Panc1 (cell line): ENCODE results near the gene RYR3. TPM values are rescaled to one million over a fixed set of nuclear protein-coding genes. Genes with fewer than 3 reads are reported as not detected.

ENCODE experiments used
- ATAC-seq: fragments of 200-7000 bp; cut with Tn5 transposase; 2 replicates; pipeline ENCODE4 v1.9.1; 2020; ENCODE audit warnings: mild to moderate bottlenecking, moderate library complexity
- BruUV-seq: library from RNA; stranded (reverse); fragments of 400-500 nt; replicated peaks from 2 replicates; lab custom pipeline; 2021; lab: Mats Ljungman, UMichigan
- CTCF ChIA-PET: fragments of 300-600 bp; sonication (Branson Sonifier 250); formaldehyde crosslinking; loops from one replicate; lab custom pipeline; 2022; ENCODE audit warnings: antibody characterized with exemption; lab: Charles Lee
- POLR2A ChIA-PET: fragments of 300-600 bp; sonication (Branson Sonifier 250); formaldehyde crosslinking; loops from one replicate; lab custom pipeline; 2022; ENCODE audit warnings: antibody characterized with exemption; lab: Charles Lee
- DNase-seq: peaks from one replicate; pipeline ENCODE4 v3.0.0-alpha.2; 2010; ENCODE audit warnings: low read depth, low spot score
- H3K27ac ChIP-seq: 2 replicates; pipeline ENCODE4 v1.5.1; 2011; ENCODE audit warnings: mild to moderate bottlenecking, low read length, inconsistent platforms
- H3K27me3 ChIP-seq: fragments of 200-500 bp; sonication (Bioruptor generic); 2 replicates; pipeline ENCODE4 v1.6.0; 2014; ENCODE audit warnings: low read length, inconsistent platforms; ENCODE audit not compliant: control insufficient read depth, insufficient read depth
- H3K36me3 ChIP-seq: fragments of 200-500 bp; sonication (Bioruptor generic); 2 replicates; pipeline ENCODE4 v1.5.1; 2014; ENCODE audit warnings: inconsistent platforms, mild to moderate bottlenecking, low read length, moderate library complexity; ENCODE audit not compliant: control insufficient read depth, insufficient read depth
- H3K4me1 ChIP-seq: 2 replicates; pipeline ENCODE4 v1.5.1; 2011; ENCODE audit warnings: inconsistent platforms, mild to moderate bottlenecking, low read length, moderate library complexity; ENCODE audit not compliant: control insufficient read depth, insufficient read depth
- H3K4me3 ChIP-seq, 2 experiments: 2 replicates each; pipeline ENCODE4 v1.5.1; 2011 to 2012; ENCODE audit warnings: low read depth in 2 of 2, low read length in 2 of 2, mild to moderate bottlenecking in 2 of 2, inconsistent platforms in 1 of 2, moderate library complexity in 1 of 2
- H3K9me3 ChIP-seq: fragments of 200-500 bp; sonication (Bioruptor generic); 2 replicates; pipeline ENCODE4 v1.5.1; 2014; ENCODE audit warnings: low read depth, mild to moderate bottlenecking, inconsistent platforms, low read length, moderate library complexity; ENCODE audit not compliant: control insufficient read depth, insufficient read depth
- POLR2AphosphoS5 ChIP-seq: IDR thresholded peaks from 2 replicates; pipeline ENCODE4 v1.6.1; 2012; ENCODE audit warnings: mild to moderate bottlenecking, low read depth, low read length, moderate library complexity
- REST ChIP-seq, 2 experiments: IDR thresholded peaks; 2 replicates each; pipeline ENCODE4 v1.6.1; 2011 to 2012; ENCODE audit warnings: low read depth in 2 of 2, control low read depth in 1 of 2, low read length in 1 of 2, mild to moderate bottlenecking in 1 of 2, moderate library complexity in 1 of 2; ENCODE audit not compliant: insufficient read depth in 1 of 2
- SIN3A ChIP-seq: IDR thresholded peaks from 2 replicates; pipeline ENCODE4 v1.6.1; 2012; ENCODE audit warnings: low read depth, mild to moderate bottlenecking, low read length, moderate library complexity, borderline replicate concordance; ENCODE audit not compliant: insufficient read depth
- TCF7L2 ChIP-seq: IDR thresholded peaks from 2 replicates; pipeline ENCODE4 v1.6.1; 2011; ENCODE audit warnings: mild to moderate bottlenecking, low read depth, low read length, inconsistent platforms
- in situ Hi-C: cut with HindIII; loops from 2 replicates; pipeline ENCODE4 v1.10.0; 2016; ENCODE audit warnings: low sequenced_read_pairs, low pct_unique_long_range_greater_than_20kb
- intact Hi-C: fragments of 100-400 bp; cut with micrococcal nuclease; formaldehyde crosslinking; loops from one replicate; pipeline ENCODE4 v1.10.0; 2022; ENCODE audit not compliant: unreplicated experiment
- total RNA-seq: library from RNA; stranded (reverse); gene quantifications from one replicate; pipeline ENCODE4 v1.2.1, GENCODE V29; 2021; ENCODE audit not compliant: unreplicated experiment

The RYR3 gene
- total RNA-seq, 1 experiment from 2014 or later: not detected

DNA sequence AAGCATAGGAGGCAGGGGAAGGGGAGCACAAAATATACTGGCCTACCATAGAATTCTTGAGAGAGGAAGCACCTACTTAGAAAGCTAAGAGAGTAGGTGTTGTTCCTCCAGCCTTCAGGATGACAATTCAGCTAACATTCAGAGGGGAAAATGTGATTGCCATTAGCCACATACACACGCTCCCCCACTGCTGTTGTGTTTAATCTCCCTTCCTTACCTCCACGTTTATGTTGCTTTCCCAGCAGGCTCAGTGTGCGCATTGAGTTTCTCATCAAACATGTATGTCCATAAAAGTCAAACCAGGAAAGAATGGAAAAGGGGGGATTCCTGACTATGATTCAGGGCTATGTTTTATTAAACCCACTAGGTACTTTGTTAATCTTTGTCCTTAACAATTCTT, 512.4 kb downstream of the RYR3 start:
- intact Hi-C loops: no loop called here
- POLR2A ChIA-PET: interaction anchor here (0.5 kb wide), 1 partner anchor 25 kb away, joined by 10 read pairs; no protein-coding TSS in a partner anchor
- Histone ChIP-seq H3K27ac (no peak overlapping the region), H3K4me3 (no peak overlapping the region), H3K27me3 (peaks cover 2% of the 10 kb centered on the region; the same call in 1 of the 2 replicates), H3K9me3 (no peaks in the 10 kb centered on the region), H3K36me3 (no peaks in the 10 kb centered on the region), H3K4me1 (no peaks in the 10 kb centered on the region)
- CTCF ChIA-PET: no interaction called here
- in situ Hi-C loops: no loop called here
- no TSS peak for BruUV-seq
- no peak for TF ChIP-seq TCF7L2
- DNase-seq (no peak), ATAC-seq (no peak)

DNA sequence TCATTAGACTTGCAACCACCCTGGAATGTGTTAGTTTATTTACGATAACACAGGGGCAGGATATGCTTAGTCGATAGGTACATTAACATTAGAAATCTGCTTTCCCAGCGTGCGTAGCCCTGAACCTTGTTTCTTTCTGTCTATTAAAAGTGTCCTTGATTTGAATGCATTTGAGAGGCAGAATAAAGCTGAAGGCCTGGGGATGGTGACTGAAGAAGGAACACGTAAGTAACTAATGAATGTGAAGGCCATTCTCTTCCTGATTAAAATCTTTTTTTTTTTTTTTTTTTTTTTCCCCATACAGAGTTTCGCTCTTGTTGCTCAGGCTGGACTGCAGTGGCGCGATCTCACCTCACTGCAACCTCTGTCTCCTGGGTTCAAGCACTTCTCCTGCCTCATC, 514.7 kb downstream of the RYR3 start:
- no peak overlapping the region for H3K27ac ChIP-seq
- H3K4me3 ChIP-seq: no peak overlapping the region
- ChIA-PET CTCF (no interaction called here), POLR2A (no interaction called here)
- no peaks in the 10 kb centered on the region for H3K36me3 ChIP-seq
- H3K4me1 ChIP-seq: no peaks in the 10 kb centered on the region
- peaks cover 2% of the 10 kb centered on the region; the same call in 1 of the 2 replicates for H3K27me3 ChIP-seq
- in situ Hi-C loops: no loop called here
- no peak for ATAC-seq
- no peak for DNase-seq
- H3K9me3 ChIP-seq: no peaks in the 10 kb centered on the region
- intact Hi-C loops: no loop called here
- no TSS peak for BruUV-seq
- TF ChIP-seq TCF7L2 (no peak), REST (IDR thresholded peaks at IDR 0.05; ENCODE audit: insufficient read depth in 1 of 2, low read depth in 2 of 2, low read length in 1 of 2) (no peak), SIN3A (no peak)

- TF ChIP-seq SIN3A (no peak), REST (IDR thresholded peaks at IDR 0.05; ENCODE audit: insufficient read depth in 1 of 2, low read depth in 2 of 2, low read length in 1 of 2) (no peak), POLR2AphosphoS5 (no peak), TCF7L2 (no peak)
- H3K27ac ChIP-seq: no peak overlapping the region
- DNase-seq (no peak), ATAC-seq (no peak)
- H3K27me3 ChIP-seq: peaks cover 2% of the 10 kb centered on the region; the same call in 1 of the 2 replicates
- BruUV-seq: no TSS peak
- no peaks in the 10 kb centered on the region for H3K9me3 ChIP-seq
- no peak overlapping the region for H3K4me3 ChIP-seq
- in situ Hi-C loops (no loop called here), intact Hi-C loops (no loop called here)
- ChIA-PET CTCF (no interaction called here), POLR2A (no interaction called here)
- H3K36me3 ChIP-seq: no peaks in the 10 kb centered on the region
- no peaks in the 10 kb centered on the region for H3K4me1 ChIP-seq
Measured at GRCh38 chr15:33826201-33826600, 515.4 kb downstream of the RYR3 start.
